DMS53 (cell line): ENCODE data around the gene ACCSL.

ENCODE experiments used
- DNase-seq: peaks from one replicate; lab custom pipeline; 2025; lab: John Stamatoyannopoulos, UW

ACCSL gene

GRCh38 chr11:44047931-44048431 is at the start of gene ACCSL:
Gene ACCSL, plus strand, starts transcription at chr11:44047981. Its CDS starts 56 bp downstream, at chr11:44048037.
- no peak for DNase-seq

GRCh38 chr11:43998308-43998707 is 49.5 kb upstream of the ACCSL start:
- DNase-seq: no peak

GRCh38 chr11:44000731-44001130 is 47.0 kb upstream of the ACCSL start:
- no peak for DNase-seq

- DNase-seq: no peak
Measured at GRCh38 chr11:44002191-44003093, 45.3 kb upstream of the ACCSL start.

- DNase-seq: no peak
Measured at GRCh38 chr11:44003736-44004451, 43.9 kb upstream of the ACCSL start.

- no peak for DNase-seq
Measured at GRCh38 chr11:44004452-44005062, 43.2 kb upstream of the ACCSL start.

GRCh38 chr11:44005063-44005701 is 42.6 kb upstream of the ACCSL start:
- DNase-seq: no peak

- DNase-seq: no peak
Measured at GRCh38 chr11:44005956-44006355, 41.8 kb upstream of the ACCSL start.

GRCh38 chr11:44006917-44007361 is 40.8 kb upstream of the ACCSL start:
- DNase-seq: no peak

GRCh38 chr11:44007481-44008087 is 40.2 kb upstream of the ACCSL start:
- DNase-seq: no peak

GRCh38 chr11:44008088-44008501 is 39.7 kb upstream of the ACCSL start:
- no peak for DNase-seq

GRCh38 chr11:44008698-44009097 is 39.1 kb upstream of the ACCSL start:
- no peak for DNase-seq

- no peak for DNase-seq
Measured at GRCh38 chr11:44010789-44011251, 37.0 kb upstream of the ACCSL start.

- no peak for DNase-seq
Measured at GRCh38 chr11:44011797-44012196, 36.0 kb upstream of the ACCSL start.

GRCh38 chr11:44014968-44015623 is 32.7 kb upstream of the ACCSL start:
- no peak for DNase-seq

GRCh38 chr11:44015624-44016007 is 32.2 kb upstream of the ACCSL start:
- no peak for DNase-seq

GRCh38 chr11:44016131-44016530 is 31.6 kb upstream of the ACCSL start:
- no peak for DNase-seq

- DNase-seq: no peak
Measured at GRCh38 chr11:44016546-44017442, 31.0 kb upstream of the ACCSL start.

GRCh38 chr11:44017443-44018126 is 30.2 kb upstream of the ACCSL start:
- no peak for DNase-seq
